ENCODE results near the gene MYEF2.

- TF ChIP-seq CTCF (IDR thresholded peaks at IDR 0.05), result no peak
- TF ChIP-seq EZH2 (IDR thresholded peaks at IDR 0.05), result no peak
- no peak for TF ChIP-seq EZH2phosphoT487 (IDR thresholded peaks at IDR 0.05)
These were observed 44.5 kb upstream of the MYEF2 start for GRCh38 chr15:48222627-48223026.

All from neural progenitor cell (in vitro differentiated cells).